WTC11 (cell line): ENCODE results near the gene KMT2A.

Source experiments
- TEAD1 ChIP-seq: sonication (generic); formaldehyde crosslinking; IDR thresholded peaks from 2 replicates; pipeline ENCODE4 v1.8.0; 2022; ENCODE audit warnings: mild to moderate bottlenecking, missing genetic modification reagents
- TEAD4 ChIP-seq: sonication (generic); formaldehyde crosslinking; IDR thresholded peaks from 2 replicates; pipeline ENCODE4 v1.8.0; 2022; ENCODE audit warnings: mild to moderate bottlenecking, missing genetic modification reagents
- ZNF396 ChIP-seq: fragments of 250-450 bp; sonication (Bioruptor Pico); IDR thresholded peaks from 2 replicates; pipeline ENCODE4 v1.8.0; 2021; ENCODE audit warnings: mild to moderate bottlenecking, moderate library complexity, borderline replicate concordance
- TF ChIP-seq, protein P1 (sequence below): sonication (generic); formaldehyde crosslinking; IDR thresholded peaks from 2 replicates; pipeline ENCODE4 v1.8.0; 2022; ENCODE audit warnings: mild to moderate bottlenecking, missing genetic modification reagents
- TF ChIP-seq, protein P2 (sequence below): sonication (generic); formaldehyde crosslinking; IDR thresholded peaks from 2 replicates; pipeline ENCODE4 v1.8.0; 2022; ENCODE audit warnings: mild to moderate bottlenecking, missing genetic modification reagents

DNA sequence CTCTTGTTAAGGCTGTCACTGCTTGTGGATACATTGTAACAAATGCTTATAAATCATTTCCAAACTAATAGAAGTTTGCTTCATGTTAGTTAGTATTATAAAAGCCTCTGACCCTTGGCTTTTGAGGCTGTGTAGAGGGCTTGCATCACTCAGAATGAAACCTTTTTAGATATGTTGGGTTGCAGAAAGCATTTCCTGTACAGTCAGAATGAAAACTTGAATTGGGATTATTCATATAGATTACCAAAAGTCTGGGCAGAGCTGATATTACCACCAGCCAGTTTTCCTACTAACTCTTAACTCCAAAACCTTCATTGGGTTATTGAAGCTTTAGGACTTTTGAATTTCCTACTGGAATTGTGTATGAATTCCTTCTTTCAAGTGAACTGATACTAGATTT, 12.0 kb downstream of the KMT2A start:
- TF ChIP-seq TEAD1 (no peak), TEAD4 (CRISPR knock-in tag) (no peak), ZNF396 (CRISPR knock-in tag) (no peak)
- TF ChIP-seq, protein P1, sequence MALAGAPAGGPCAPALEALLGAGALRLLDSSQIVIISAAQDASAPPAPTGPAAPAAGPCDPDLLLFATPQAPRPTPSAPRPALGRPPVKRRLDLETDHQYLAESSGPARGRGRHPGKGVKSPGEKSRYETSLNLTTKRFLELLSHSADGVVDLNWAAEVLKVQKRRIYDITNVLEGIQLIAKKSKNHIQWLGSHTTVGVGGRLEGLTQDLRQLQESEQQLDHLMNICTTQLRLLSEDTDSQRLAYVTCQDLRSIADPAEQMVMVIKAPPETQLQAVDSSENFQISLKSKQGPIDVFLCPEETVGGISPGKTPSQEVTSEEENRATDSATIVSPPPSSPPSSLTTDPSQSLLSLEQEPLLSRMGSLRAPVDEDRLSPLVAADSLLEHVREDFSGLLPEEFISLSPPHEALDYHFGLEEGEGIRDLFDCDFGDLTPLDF, result no peak
- TF ChIP-seq, protein P2, sequence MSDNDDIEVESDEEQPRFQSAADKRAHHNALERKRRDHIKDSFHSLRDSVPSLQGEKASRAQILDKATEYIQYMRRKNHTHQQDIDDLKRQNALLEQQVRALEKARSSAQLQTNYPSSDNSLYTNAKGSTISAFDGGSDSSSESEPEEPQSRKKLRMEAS (CRISPR knock-in tag), result no peak
